NCI-H1436 (cell line): ENCODE data around the gene SOX21.
A peak's percentile ranks its signal among the peaks of the same experiment; 100 is the strongest.
"Not testable (repeated sequence)": the region's sequence is repeated elsewhere in the genome, so short reads cannot be mapped to it uniquely, and the experiment has no call there.

Experiments used
- DNase-seq: peaks from one replicate; lab custom pipeline; 2025; lab: John Stamatoyannopoulos, UW

SOX21 gene

GRCh38 chr13:94712287-94712811 is at the start of gene SOX21:
TSS of gene SOX21 (minus strand) at chr13:94712545. CDS start at chr13:94712049, 496 bp downstream.
- DNase-seq = no peak

GRCh38 chr13:94761407-94761806 is 49.1 kb upstream of the SOX21 start:
- DNase-seq = no peak

DNA sequence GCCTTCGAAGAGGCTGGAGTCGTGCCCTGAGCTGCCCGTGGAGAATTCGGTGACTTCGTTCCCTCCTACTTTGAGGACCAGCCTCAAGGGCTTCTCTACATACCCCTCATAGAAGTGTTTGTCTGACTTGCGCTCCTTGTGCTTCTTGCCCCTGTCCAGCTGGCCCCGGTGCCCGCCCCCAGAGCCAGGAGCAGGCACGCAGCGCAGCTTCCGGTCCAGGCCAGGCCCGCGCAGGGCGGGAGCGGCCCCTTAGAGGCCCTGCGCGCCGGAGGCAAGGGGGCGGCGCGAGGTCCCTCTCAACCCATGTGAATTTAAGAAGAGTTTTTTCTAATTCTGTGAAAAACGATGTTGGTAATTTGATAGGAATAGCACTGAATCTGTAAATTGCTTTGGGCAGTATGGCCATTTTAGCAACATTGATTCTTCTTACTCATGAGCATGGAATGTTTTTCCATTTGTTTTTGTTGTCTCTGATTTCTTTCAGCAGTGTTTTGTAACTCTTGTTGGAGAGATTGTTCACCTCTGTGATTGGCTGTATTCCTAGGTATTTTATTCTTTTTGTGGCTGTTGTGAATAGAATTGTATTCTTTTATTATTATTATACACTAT is 46.9 kb upstream of the SOX21 start:
- no peak for DNase-seq

GRCh38 chr13:94758436-94758960 is 46.2 kb upstream of the SOX21 start:
- DNase-seq = no peak

DNA sequence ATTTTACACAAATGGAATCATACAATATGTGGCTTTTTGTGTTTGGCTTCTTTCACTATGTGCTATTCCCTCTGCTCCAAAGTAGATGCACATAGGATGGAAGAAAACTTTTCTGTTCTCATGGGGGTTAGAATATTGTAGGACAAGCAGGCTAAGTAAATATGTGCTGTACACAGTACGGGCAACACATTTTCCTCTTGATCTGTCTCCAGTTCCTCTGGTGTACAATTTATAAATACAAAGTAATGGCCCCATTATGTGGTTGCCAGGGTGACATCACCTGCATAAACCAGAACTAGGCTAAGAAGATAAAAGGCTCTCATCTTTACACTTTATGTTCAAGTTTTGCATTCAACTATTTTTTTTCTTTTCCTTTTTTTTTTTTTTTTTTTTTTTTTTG is 41.0 kb upstream of the SOX21 start:
- peak; percentile 33 for DNase-seq

DNA sequence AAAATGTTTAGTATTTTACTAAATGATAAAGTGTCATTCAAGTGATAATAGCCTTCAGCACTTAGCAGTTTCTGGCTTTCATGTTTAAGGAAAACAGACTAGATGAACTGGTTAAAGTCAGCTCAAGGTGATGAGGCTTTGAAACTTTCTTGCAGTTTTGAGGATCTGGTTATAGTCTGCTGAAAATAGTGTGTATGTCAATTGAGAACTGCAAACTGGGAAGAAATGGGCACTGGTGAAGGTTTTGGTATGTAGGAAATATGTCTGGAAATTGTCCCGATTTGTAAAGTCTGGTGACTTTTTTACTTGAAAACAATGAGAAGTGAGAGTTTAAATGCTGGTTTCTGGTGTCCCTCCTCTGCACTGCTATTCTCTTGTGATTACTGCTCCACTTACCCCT is 36.8 kb upstream of the SOX21 start:
- DNase-seq = no peak

DNA sequence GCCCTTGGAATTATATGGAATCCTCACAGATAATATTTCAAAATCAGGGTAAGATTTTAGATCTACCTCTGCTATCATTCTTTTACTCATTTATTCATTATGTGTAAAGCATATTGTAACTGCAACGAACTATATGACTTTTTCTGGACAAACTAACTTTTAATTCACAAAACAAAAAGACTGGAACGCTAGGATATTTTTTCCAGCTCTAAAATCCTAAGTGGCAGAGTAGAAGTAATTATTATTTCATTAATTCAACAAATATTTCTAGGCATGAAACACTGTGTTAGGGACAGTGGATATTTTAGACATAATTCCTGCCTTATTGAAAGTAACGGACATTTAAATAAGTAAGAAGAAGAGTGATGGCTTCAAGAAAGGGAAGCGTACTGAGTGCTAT is 26.9 kb upstream of the SOX21 start:
- no peak for DNase-seq

- DNase-seq = no peak
Observed at GRCh38 chr13:94731028-94731427, 18.7 kb upstream of the SOX21 start.

DNA sequence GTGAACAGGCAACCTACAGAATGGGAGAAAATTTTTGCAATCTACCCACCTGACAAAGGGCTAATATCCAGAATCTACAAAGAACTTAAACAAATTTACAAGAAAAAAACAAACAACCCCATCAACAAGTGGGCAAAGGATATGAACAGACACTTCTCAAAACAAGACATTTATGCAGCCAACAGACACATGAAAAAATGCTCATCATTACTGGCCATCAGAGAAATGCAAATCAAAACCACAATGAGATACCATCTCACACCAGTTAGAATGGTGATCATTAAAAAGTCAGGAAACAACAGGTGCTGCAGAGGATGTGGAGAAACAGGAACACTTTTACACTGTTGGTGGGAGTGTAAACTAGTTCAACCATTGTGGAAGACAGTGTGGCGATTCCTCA is 17.6 kb upstream of the SOX21 start:
- not testable (repeated sequence) for DNase-seq

- no peak for DNase-seq
Observed at GRCh38 chr13:94726425-94726824, 14.1 kb upstream of the SOX21 start.

DNA sequence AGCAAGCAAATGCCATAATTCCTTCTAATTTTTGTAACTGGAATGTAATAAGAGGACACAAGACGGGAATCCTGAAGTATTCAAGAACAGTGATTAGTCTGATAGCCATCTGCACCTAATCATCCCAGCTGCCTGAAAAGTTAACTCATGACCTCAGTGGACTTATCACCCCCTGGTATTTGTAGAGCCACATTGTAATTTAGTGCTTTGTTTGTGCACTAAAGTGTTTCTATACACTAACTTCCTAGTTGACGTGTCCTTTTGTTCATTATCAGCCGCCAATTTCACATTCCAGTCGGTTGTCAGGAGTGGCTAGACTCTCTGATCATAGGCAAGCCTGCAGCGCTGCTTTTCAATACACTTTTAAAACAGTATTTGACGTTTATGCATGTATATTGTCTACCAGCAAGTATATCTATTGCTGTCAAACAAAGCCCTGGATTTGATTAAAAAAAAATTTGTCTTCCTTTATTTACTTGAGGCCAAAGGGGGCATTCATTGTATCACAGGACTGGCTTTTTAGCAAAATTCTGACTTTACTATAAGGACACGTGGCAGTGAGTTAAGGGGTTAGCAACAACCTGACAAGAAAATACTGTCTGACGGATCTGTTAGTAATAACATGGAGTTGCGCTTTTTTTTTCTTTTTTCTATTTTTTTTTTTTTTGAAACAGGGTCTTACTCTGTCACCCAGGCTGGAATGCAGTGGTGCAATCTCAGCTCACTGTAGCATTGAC is 10.4 kb upstream of the SOX21 start:
- no peak for DNase-seq

- not testable (repeated sequence) for DNase-seq
Observed at GRCh38 chr13:94718697-94719096, 6.4 kb upstream of the SOX21 start.

DNA sequence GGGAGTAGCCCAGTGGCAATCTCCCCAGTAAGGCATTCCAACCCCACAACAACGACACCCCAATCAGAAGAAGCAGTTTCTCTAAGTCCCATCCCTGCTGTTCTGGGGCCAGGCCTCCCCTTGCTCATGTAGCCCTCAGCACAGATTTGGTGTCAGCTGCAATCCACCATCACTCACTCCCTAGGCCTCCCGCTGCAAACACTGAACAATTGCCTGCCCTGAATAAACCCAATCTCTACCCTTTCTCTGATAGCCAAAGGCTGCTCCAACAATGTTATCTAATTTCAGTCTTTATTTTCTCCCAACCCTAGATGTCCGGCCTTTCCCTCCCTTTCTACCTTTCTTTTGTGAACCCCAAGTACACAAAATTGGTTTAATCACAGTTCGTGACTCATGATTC is 5.6 kb upstream of the SOX21 start:
- DNase-seq = no peak

GRCh38 chr13:94716016-94716415 is 3.7 kb upstream of the SOX21 start:
- DNase-seq = no peak

GRCh38 chr13:94713561-94714182 is 1.3 kb upstream of the SOX21 start:
- DNase-seq = no peak

DNA sequence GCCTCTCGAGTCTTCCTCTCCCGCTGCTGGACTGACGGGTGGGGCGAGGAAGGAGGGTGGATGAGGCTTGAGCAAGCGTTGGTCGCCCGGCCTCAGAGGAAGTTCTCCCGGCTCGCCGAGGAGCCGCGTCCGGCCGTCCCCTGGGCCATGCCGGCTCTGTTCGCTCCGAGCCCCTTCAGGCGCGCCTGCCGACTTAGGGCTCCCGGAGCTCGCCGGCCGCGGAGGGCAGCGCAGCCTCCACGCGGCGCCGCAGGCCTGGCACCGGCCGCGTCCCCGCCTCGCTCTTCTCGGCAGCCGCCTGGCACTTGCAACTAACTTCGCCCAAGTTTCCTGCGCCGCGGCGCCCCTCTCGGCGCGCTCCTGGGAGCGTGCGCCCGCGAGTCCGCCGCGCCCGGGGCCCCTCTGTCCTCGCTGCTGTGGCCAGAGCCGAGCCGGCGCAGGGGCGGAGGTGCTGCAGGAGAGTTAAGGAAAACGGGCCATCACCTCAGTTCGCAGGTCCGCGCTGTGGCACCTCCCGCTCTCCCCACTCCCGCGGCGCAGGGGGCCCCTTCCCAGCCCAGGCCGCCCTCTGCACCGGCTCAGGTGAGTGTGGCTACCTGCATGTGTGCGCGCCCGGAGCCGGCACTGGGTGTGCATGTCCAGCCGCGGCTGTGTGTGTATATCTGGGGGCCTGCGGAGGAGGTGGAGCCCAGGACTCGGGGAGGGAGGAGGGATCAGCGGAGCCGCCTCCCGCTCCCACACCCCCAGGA is 641 bp upstream of the SOX21 start:
- DNase-seq = no peak

GRCh38 chr13:94711561-94712286 is 621 bp downstream of the SOX21 start:
- DNase-seq = no peak

- peak; percentile 34 for DNase-seq
Observed at GRCh38 chr13:94710881-94711560, 1.3 kb downstream of the SOX21 start.

- no peak for DNase-seq
Observed at GRCh38 chr13:94710065-94710781, 2.1 kb downstream of the SOX21 start.
